ENCODE measurements around the gene TXNL4A. TPM values are rescaled to one million over a fixed set of nuclear protein-coding genes. Genes with fewer than 3 reads are reported as not detected.
"Not testable (repeated sequence)": the region's sequence is repeated elsewhere in the genome, so short reads cannot be mapped to it uniquely, and the experiment has no call there.

TXNL4A gene
- 100 to 1,000 TPM; 185 to 186 TPM for total RNA-seq

GRCh38 chr18:79988451-79989194 is at the start of gene TXNL4A:
Gene TXNL4A, minus strand, starts transcription at chr18:79988563. Its CDS starts 171 bp downstream, at chr18:79988392.
- H3K4me3 Mint-ChIP-seq = peak within 1 kb of the TSS; percentile 85
- CTCF ChIA-PET = interaction anchor here (1.1 kb wide), 1 partner anchor 24 kb away, joined by 3 read pairs; the partner anchor contains the start of gene HSBP1L1
- H3K27me3 Mint-ChIP-seq (ENCODE audit: low read depth) = no peaks in the 10 kb centered on the region
- H3K4me1 Mint-ChIP-seq (ENCODE audit: low read depth) = peaks cover 35% of the 10 kb centered on the region
- peaks cover 20% of the 10 kb centered on the region for H3K36me3 Mint-ChIP-seq (ENCODE audit: low read depth)
- peak within 1 kb of the TSS; percentile 85 for H3K27ac Mint-ChIP-seq
- H3K9me3 Mint-ChIP-seq = no peaks in the 10 kb centered on the region
- intact Hi-C loops (cut with micrococcal nuclease) = loop anchor here (1.0 to 2.0 kb wide), 10 partner anchors 23 to 919 kb away; partner anchors contain the start of genes ADNP2, ATP9B, CTDP1 and KCNG2
- peak; percentile 84 for DNase-seq

- no peak overlapping the region for H3K27ac Mint-ChIP-seq
- no peaks in the 10 kb centered on the region for H3K27me3 Mint-ChIP-seq (ENCODE audit: low read depth)
- H3K4me1 Mint-ChIP-seq (ENCODE audit: low read depth) = peaks cover 30% of the 10 kb centered on the region
- no peak overlapping the region for H3K4me3 Mint-ChIP-seq
- CTCF ChIA-PET = no interaction called here
- no peaks in the 10 kb centered on the region for H3K9me3 Mint-ChIP-seq
- intact Hi-C loops (cut with micrococcal nuclease) = no loop called here
- H3K36me3 Mint-ChIP-seq (ENCODE audit: low read depth) = peaks cover 31% of the 10 kb centered on the region
- no peak for DNase-seq
These were observed 48.9 kb upstream of the TXNL4A start for GRCh38 chr18:80037300-80037699.

GRCh38 chr18:80035997-80036396 is 47.6 kb upstream of the TXNL4A start:
- H3K27me3 Mint-ChIP-seq (ENCODE audit: low read depth) = no peaks in the 10 kb centered on the region
- peak overlapping the region; percentile 82 for H3K4me3 Mint-ChIP-seq
- no peaks in the 10 kb centered on the region for H3K9me3 Mint-ChIP-seq
- peaks cover 26% of the 10 kb centered on the region for H3K4me1 Mint-ChIP-seq (ENCODE audit: low read depth)
- DNase-seq = no peak
- intact Hi-C loops (cut with micrococcal nuclease) = loop anchor here (2.0 kb wide), 1 partner anchor 631 kb away; no protein-coding TSS in a partner anchor
- CTCF ChIA-PET = interaction anchor here (0.7 kb wide), 1 partner anchor 84 kb away, joined by 3 read pairs; the partner anchor contains the start of gene SLC66A2
- peaks cover 26% of the 10 kb centered on the region for H3K36me3 Mint-ChIP-seq (ENCODE audit: low read depth)
- H3K27ac Mint-ChIP-seq = no peak overlapping the region

- peaks cover 19% of the 10 kb centered on the region for H3K36me3 Mint-ChIP-seq (ENCODE audit: low read depth)
- peaks cover 26% of the 10 kb centered on the region for H3K4me1 Mint-ChIP-seq (ENCODE audit: low read depth)
- intact Hi-C loops (cut with micrococcal nuclease) = loop anchor here (1.0 to 2.0 kb wide), 8 partner anchors 47 to 966 kb away; partner anchors contain the start of genes ADNP2, ATP9B, CTDP1 and SLC66A2
- peak overlapping the region; percentile 82 for H3K4me3 Mint-ChIP-seq
- DNase-seq = no peak
- CTCF ChIA-PET = interaction anchor here (0.6 to 0.7 kb wide), 2 partner anchors 47 to 71 kb away, joined by 3 to 4 read pairs; no protein-coding TSS in a partner anchor
- H3K27ac Mint-ChIP-seq = peak overlapping the region; percentile 73
- no peaks in the 10 kb centered on the region for H3K9me3 Mint-ChIP-seq
- no peaks in the 10 kb centered on the region for H3K27me3 Mint-ChIP-seq (ENCODE audit: low read depth)
These were observed 46.6 kb upstream of the TXNL4A start for GRCh38 chr18:80034852-80035406.

GRCh38 chr18:80034068-80034851 is 45.9 kb upstream of the TXNL4A start, which contains the start of gene RBFA:
Gene RBFA, plus strand, starts transcription at chr18:80034434. Its CDS starts 62 bp downstream, at chr18:80034496.
- Mint-ChIP-seq H3K9me3 (no peaks in the 10 kb centered on the region), H3K4me3 (peak within 1 kb of the TSS; percentile 82), H3K27me3 (ENCODE audit: low read depth) (no peaks in the 10 kb centered on the region), H3K36me3 (ENCODE audit: low read depth) (peaks cover 18% of the 10 kb centered on the region), H3K4me1 (ENCODE audit: low read depth) (peaks cover 26% of the 10 kb centered on the region), H3K27ac (peak within 1 kb of the TSS; percentile 73)
- intact Hi-C loops (cut with micrococcal nuclease) = loop anchor here (1.0 to 2.0 kb wide), 8 partner anchors 46 to 965 kb away; partner anchors contain the start of genes ADNP2, ATP9B, CTDP1 and SLC66A2
- CTCF ChIA-PET = interaction anchor here (0.7 kb wide), 1 partner anchor 47 kb away, joined by 3 read pairs; no protein-coding TSS in a partner anchor
- peak; percentile 100 for DNase-seq

GRCh38 chr18:80033181-80034067 is 45.1 kb upstream of the TXNL4A start:
- no peaks in the 10 kb centered on the region for H3K9me3 Mint-ChIP-seq
- intact Hi-C loops (cut with micrococcal nuclease) = loop anchor here (1.0 to 2.0 kb wide), 8 partner anchors 45 to 964 kb away; partner anchors contain the start of genes ADNP2, ATP9B, CTDP1 and SLC66A2
- H3K4me1 Mint-ChIP-seq (ENCODE audit: low read depth) = peaks cover 26% of the 10 kb centered on the region
- DNase-seq = peak; percentile 80
- peaks cover 14% of the 10 kb centered on the region for H3K36me3 Mint-ChIP-seq (ENCODE audit: low read depth)
- peak overlapping the region; percentile 82 for H3K4me3 Mint-ChIP-seq
- H3K27me3 Mint-ChIP-seq (ENCODE audit: low read depth) = no peaks in the 10 kb centered on the region
- peak overlapping the region; percentile 73 for H3K27ac Mint-ChIP-seq
- CTCF ChIA-PET = interaction anchor here (1.2 kb wide), 1 partner anchor 126 kb away, joined by 4 read pairs; no protein-coding TSS in a partner anchor

GRCh38 chr18:80029690-80030089 is 41.3 kb upstream of the TXNL4A start:
- Mint-ChIP-seq H3K4me3 (no peak overlapping the region), H3K9me3 (peaks cover 17% of the 10 kb centered on the region), H3K27ac (no peak overlapping the region), H3K27me3 (ENCODE audit: low read depth) (no peaks in the 10 kb centered on the region), H3K4me1 (ENCODE audit: low read depth) (peaks cover 7% of the 10 kb centered on the region), H3K36me3 (ENCODE audit: low read depth) (peaks cover 18% of the 10 kb centered on the region)
- CTCF ChIA-PET = no interaction called here
- intact Hi-C loops (cut with micrococcal nuclease) = no loop called here
- no peak for DNase-seq

GRCh38 chr18:80027719-80028118 is 39.4 kb upstream of the TXNL4A start:
- H3K4me1 Mint-ChIP-seq (ENCODE audit: low read depth); intact Hi-C loops (cut with micrococcal nuclease); DNase-seq; H3K27ac Mint-ChIP-seq; H3K4me3 Mint-ChIP-seq; CTCF ChIA-PET; H3K27me3 Mint-ChIP-seq (ENCODE audit: low read depth): not testable (repeated sequence)
- Mint-ChIP-seq H3K36me3 (ENCODE audit: low read depth) (peaks cover 31% of the 10 kb centered on the region), H3K9me3 (peaks cover 33% of the 10 kb centered on the region)

- Mint-ChIP-seq H3K27me3 (ENCODE audit: low read depth) (no peaks in the 10 kb centered on the region), H3K4me3 (no peak overlapping the region), H3K9me3 (peaks cover 43% of the 10 kb centered on the region), H3K4me1 (ENCODE audit: low read depth) (no peaks in the 10 kb centered on the region), H3K36me3 (ENCODE audit: low read depth) (peaks cover 38% of the 10 kb centered on the region), H3K27ac (no peak overlapping the region)
- no peak for DNase-seq
- intact Hi-C loops (cut with micrococcal nuclease) = no loop called here
- CTCF ChIA-PET = no interaction called here
These were observed 38.0 kb upstream of the TXNL4A start for GRCh38 chr18:80026363-80026762.

GRCh38 chr18:80023173-80023572 is 34.8 kb upstream of the TXNL4A start:
- H3K4me3 Mint-ChIP-seq = no peak overlapping the region
- no peaks in the 10 kb centered on the region for H3K4me1 Mint-ChIP-seq (ENCODE audit: low read depth)
- peaks cover 53% of the 10 kb centered on the region for H3K9me3 Mint-ChIP-seq
- CTCF ChIA-PET = interaction anchor here (0.7 to 1.1 kb wide), 3 partner anchors 86 to 900 kb away, joined by 3 read pairs; partner anchors contain the start of gene ADNP2
- peaks cover 47% of the 10 kb centered on the region for H3K36me3 Mint-ChIP-seq (ENCODE audit: low read depth)
- no peak overlapping the region for H3K27ac Mint-ChIP-seq
- DNase-seq = peak; percentile 30
- intact Hi-C loops (cut with micrococcal nuclease) = no loop called here
- H3K27me3 Mint-ChIP-seq (ENCODE audit: low read depth) = no peaks in the 10 kb centered on the region

GRCh38 chr18:80022613-80023012 is 34.2 kb upstream of the TXNL4A start:
- H3K27ac Mint-ChIP-seq = no peak overlapping the region
- no peaks in the 10 kb centered on the region for H3K4me1 Mint-ChIP-seq (ENCODE audit: low read depth)
- CTCF ChIA-PET = interaction anchor here (0.7 to 1.1 kb wide), 3 partner anchors 87 to 900 kb away, joined by 3 read pairs; partner anchors contain the start of gene ADNP2
- no peaks in the 10 kb centered on the region for H3K27me3 Mint-ChIP-seq (ENCODE audit: low read depth)
- H3K36me3 Mint-ChIP-seq (ENCODE audit: low read depth) = peaks cover 51% of the 10 kb centered on the region
- H3K4me3 Mint-ChIP-seq = no peak overlapping the region
- DNase-seq = no peak
- intact Hi-C loops (cut with micrococcal nuclease) = no loop called here
- H3K9me3 Mint-ChIP-seq = peaks cover 56% of the 10 kb centered on the region

Data from activated naive CD4-positive, alpha-beta T cell treated with anti-CD3 and anti-CD28 coated beads for 36 hours (primary cell).